HG02852 (cell line): ENCODE results near the gene DTD1.

ENCODE experiments used
- ATAC-seq: cut with Tn5 transposase; IDR thresholded peaks from one replicate; pipeline ENCODE4 v1.9.1; 2021; ENCODE audit warnings: mild to moderate bottlenecking, moderate library complexity; ENCODE audit not compliant: unreplicated experiment

The DTD1 gene

GRCh38 chr20:18698735-18699380 is 111.0 kb downstream of the DTD1 start:
- ATAC-seq = no peak

GRCh38 chr20:18701969-18702368 is 114.1 kb downstream of the DTD1 start:
- no peak for ATAC-seq

- no peak for ATAC-seq
Measured at GRCh38 chr20:18702736-18703135, 114.9 kb downstream of the DTD1 start.

GRCh38 chr20:18705490-18705889 is 117.6 kb downstream of the DTD1 start:
- ATAC-seq = no peak

GRCh38 chr20:18705910-18706309 is 118.1 kb downstream of the DTD1 start:
- ATAC-seq = no peak

GRCh38 chr20:18712131-18712530 is 124.3 kb downstream of the DTD1 start:
- no peak for ATAC-seq

- no peak for ATAC-seq
Measured at GRCh38 chr20:18712882-18713281, 125.0 kb downstream of the DTD1 start.

GRCh38 chr20:18715564-18715963 is 127.7 kb downstream of the DTD1 start:
- no peak for ATAC-seq

GRCh38 chr20:18717062-18717461 is 129.2 kb downstream of the DTD1 start:
- no peak for ATAC-seq

- no peak for ATAC-seq
Measured at GRCh38 chr20:18718129-18718528, 130.3 kb downstream of the DTD1 start.

- no peak for ATAC-seq
Measured at GRCh38 chr20:18719426-18719825, 131.6 kb downstream of the DTD1 start.

- ATAC-seq = no peak
Measured at GRCh38 chr20:18721551-18722115, 133.8 kb downstream of the DTD1 start.

- no peak for ATAC-seq
Measured at GRCh38 chr20:18722371-18722770, 134.5 kb downstream of the DTD1 start.

- no peak for ATAC-seq
Measured at GRCh38 chr20:18724077-18724476, 136.2 kb downstream of the DTD1 start.

- no peak for ATAC-seq
Measured at GRCh38 chr20:18724788-18725464, 137.1 kb downstream of the DTD1 start.

- no peak for ATAC-seq
Measured at GRCh38 chr20:18727032-18727508, 139.2 kb downstream of the DTD1 start.

GRCh38 chr20:18728165-18728869 is 140.5 kb downstream of the DTD1 start:
- peak; percentile 93 for ATAC-seq

GRCh38 chr20:18728870-18729224 is 141.0 kb downstream of the DTD1 start:
- peak; percentile 40 for ATAC-seq

GRCh38 chr20:18729231-18729825 is 141.5 kb downstream of the DTD1 start:
- ATAC-seq = no peak

GRCh38 chr20:18731940-18732339 is 144.1 kb downstream of the DTD1 start:
- ATAC-seq = no peak

GRCh38 chr20:18734525-18735189 is 146.8 kb downstream of the DTD1 start:
- ATAC-seq = no peak
